GM23338 (cell line): ENCODE results near the gene HMG20B.

Source experiments
- CREB1 ChIP-seq: fragments of 250-450 bp; sonication (Bioruptor Pico); IDR thresholded peaks from 2 replicates; pipeline ENCODE4 v1.5.0; 2020; ENCODE audit warnings: low read depth, mild to moderate bottlenecking, moderate library complexity
- CTCF ChIP-seq, 2 experiments: fragments of 200-600 bp in 1 of 2; sonication (generic) in 1 of 2; conservative IDR thresholded peaks; 2 replicates each; pipeline versions ENCODE4 v1.5.1 to v1.6.1; 2016 to 2017; ENCODE audit warnings: antibody characterized with exemption in 2 of 2, low read depth in 2 of 2, mild to moderate bottlenecking in 2 of 2, moderate library complexity in 1 of 2
- EZH2 ChIP-seq: fragments of 200-600 bp; sonication (generic); IDR thresholded peaks from one replicate; pipeline ENCODE4 v1.8.0; 2017; ENCODE audit warnings: antibody characterized with exemption, mild to moderate bottlenecking, low read depth; ENCODE audit not compliant: unreplicated experiment
- EZH2phosphoT487 ChIP-seq: fragments of 200-600 bp; sonication (generic); IDR thresholded peaks from one replicate; pipeline ENCODE4 v1.8.1; 2018; ENCODE audit warnings: antibody characterized with exemption; ENCODE audit not compliant: unreplicated experiment
- NANOG ChIP-seq: IDR thresholded peaks from 2 replicates; pipeline ENCODE4 v1.6.1; 2016; ENCODE audit warnings: antibody characterized with exemption, borderline replicate concordance
- POLR2AphosphoS5 ChIP-seq: IDR thresholded peaks from 2 replicates; pipeline ENCODE4 v1.6.1; 2016; ENCODE audit warnings: antibody characterized with exemption, low read depth
- REST ChIP-seq: IDR thresholded peaks from one replicate; pipeline ENCODE4 v1.6.1; 2018; ENCODE audit warnings: antibody characterized with exemption; ENCODE audit not compliant: unreplicated experiment

DNA sequence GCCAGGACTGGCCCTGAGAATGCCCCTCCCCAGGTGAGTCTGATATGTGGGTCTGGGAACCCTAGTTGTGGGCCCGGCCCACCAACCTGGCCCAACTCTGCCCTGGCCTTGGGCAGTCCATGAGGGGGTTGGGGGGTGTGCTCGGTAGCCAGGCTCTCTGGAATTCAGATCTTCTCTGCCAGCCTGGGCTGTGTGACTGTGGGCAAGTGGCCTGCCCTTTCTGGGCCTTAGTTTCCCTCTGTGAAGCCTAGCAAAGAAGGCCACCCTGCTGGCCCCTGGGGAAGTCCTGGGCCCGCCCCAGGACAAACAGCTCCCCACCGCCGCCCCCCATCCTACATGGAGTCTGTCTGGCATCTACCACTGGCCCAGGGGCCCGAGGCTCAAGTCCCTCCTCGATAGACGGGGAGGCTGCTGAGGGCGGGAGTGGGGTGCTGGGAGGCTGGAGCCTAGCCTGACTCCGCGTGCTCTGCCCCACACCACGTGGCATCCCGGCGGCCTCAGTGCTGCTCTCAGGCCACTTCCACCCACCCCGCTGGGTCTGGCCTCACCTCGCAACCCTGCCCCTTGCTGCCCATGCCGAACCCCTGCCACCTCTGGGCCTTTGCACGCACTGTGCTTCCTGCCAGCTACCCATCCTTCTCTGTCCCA is 42.2 kb downstream of the HMG20B start:
- TF ChIP-seq REST, result no peak
- no peak for TF ChIP-seq POLR2AphosphoS5
- TF ChIP-seq CTCF (conservative IDR thresholded peaks at IDR 0.05; ENCODE audit: low read depth in 2 of 2), result no peak
- no peak for TF ChIP-seq EZH2phosphoT487
- no peak for TF ChIP-seq CREB1 (CRISPR knock-in tag)
- TF ChIP-seq EZH2, result no peak
- TF ChIP-seq NANOG, result no peak
